SK-N-SH (cell line): ENCODE data around the gene F7. TPM values are rescaled to one million over a fixed set of nuclear protein-coding genes. Genes with fewer than 3 reads are reported as not detected.

Source experiments
- CTCF ChIA-PET: fragments of 300-600, 350-600 bp; formaldehyde crosslinking; extraction: SDS; loops from one replicate; lab custom pipeline; 2021; lab: Yijun Ruan, JAX
- POLR2A ChIA-PET: fragments of 350-600 bp; sonication (Branson Sonifier 250); formaldehyde crosslinking; extraction: SDS; loops from one replicate; lab custom pipeline; 2020; ENCODE audit warnings: antibody characterized with exemption, inconsistent platforms; lab: Yijun Ruan, JAX
- DNase-seq: peaks from one replicate; pipeline ENCODE4 v3.0.0; 2012
- H2AFZ ChIP-seq: fragments of 200-600 bp; sonication (generic); 2 replicates; pipeline ENCODE4 v1.8.1; 2016; ENCODE audit warnings: antibody characterized with exemption, mild to moderate bottlenecking, low read depth
- H3F3A ChIP-seq: fragments of 200-600 bp; sonication (generic); replicated peaks from 2 replicates; pipeline ENCODE3; 2016; ENCODE audit warnings: antibody characterized with exemption, mild to moderate bottlenecking; ENCODE audit not compliant: insufficient read depth
- H3K27ac ChIP-seq, 2 experiments: fragments of 200-500 bp in 1 of 2; fragments of 200-600 bp in 1 of 2; sonication (Bioruptor generic) in 1 of 2; sonication (generic), shearing (Covaris generic) in 1 of 2; 2 replicates each; pipeline versions ENCODE4 v1.5.1 to v1.6.1; 2014 to 2016; ENCODE audit warnings: low read depth in 2 of 2, inconsistent platforms in 1 of 2, low read length in 1 of 2, mild to moderate bottlenecking in 1 of 2, mixed read lengths in 1 of 2
- H3K27me3 ChIP-seq: fragments of 200-600 bp; sonication (generic), shearing (Covaris generic); 2 replicates; pipeline ENCODE4 v1.6.1; 2016; ENCODE audit warnings: mixed run types; ENCODE audit not compliant: insufficient read depth
- H3K36me3 ChIP-seq, 2 experiments: fragments of 200-500 bp in 1 of 2; fragments of 200-600 bp in 1 of 2; sonication (Bioruptor generic) in 1 of 2; sonication (generic) in 1 of 2; replicated peaks in 1 of 2; 2 replicates each; pipeline versions ENCODE3 to v1.5.1; 2014 to 2016; ENCODE audit warnings: low read length in 1 of 2, mild to moderate bottlenecking in 1 of 2; ENCODE audit not compliant: insufficient read depth in 2 of 2, control insufficient read depth in 1 of 2
- H3K4me1 ChIP-seq, 2 experiments: fragments of 200-500 bp in 1 of 2; fragments of 200-600 bp in 1 of 2; sonication (Bioruptor generic) in 1 of 2; sonication (generic), shearing (Covaris generic) in 1 of 2; 2 replicates each; pipeline versions ENCODE4 v1.5.1 to v1.6.1; 2014 to 2016; ENCODE audit warnings: low read depth in 1 of 2, low read length in 1 of 2, mixed run types in 1 of 2; ENCODE audit not compliant: insufficient read depth in 2 of 2, control insufficient read depth in 1 of 2
- H3K4me2 ChIP-seq: fragments of 200-600 bp; sonication (generic), shearing (Covaris generic); 2 replicates; pipeline ENCODE4 v1.6.1; 2017; ENCODE audit warnings: mixed run types
- H3K4me3 ChIP-seq, 2 experiments: fragments of 200-500 bp in 1 of 2; fragments of 200-600 bp in 1 of 2; sonication (Bioruptor generic) in 1 of 2; sonication (generic), shearing (Covaris generic) in 1 of 2; 2 replicates each; pipeline versions ENCODE4 v1.5.1 to v1.8.1; 2014 to 2016; ENCODE audit warnings: low read depth in 2 of 2, inconsistent platforms in 1 of 2, low read length in 1 of 2, mild to moderate bottlenecking in 1 of 2, mixed read lengths in 1 of 2, moderate library complexity in 1 of 2
- H3K79me2 ChIP-seq: fragments of 200-600 bp; sonication (generic); 2 replicates; pipeline ENCODE4 v1.8.1; 2017; ENCODE audit warnings: mild to moderate bottlenecking; ENCODE audit not compliant: insufficient read depth
- H3K9ac ChIP-seq: fragments of 200-600 bp; sonication (generic); 2 replicates; pipeline ENCODE4 v1.6.1; 2017; ENCODE audit warnings: mixed run types
- H3K9me2 ChIP-seq: fragments of 200-600 bp; sonication (generic); 2 replicates; pipeline ENCODE4 v1.6.1; 2017; ENCODE audit warnings: mixed run types
- H3K9me3 ChIP-seq: fragments of 200-600 bp; sonication (generic); 2 replicates; pipeline ENCODE4 v1.6.1; 2017; ENCODE audit warnings: mixed run types, mild to moderate bottlenecking, moderate library complexity
- H4K20me1 ChIP-seq: fragments of 200-600 bp; sonication (generic); 2 replicates; pipeline ENCODE4 v1.6.1; 2017; ENCODE audit warnings: mild to moderate bottlenecking, mixed run types; ENCODE audit not compliant: insufficient read depth
- ELF1 ChIP-seq: IDR thresholded peaks from 2 replicates; pipeline ENCODE4 v1.4.0; 2012
- EZH2phosphoT487 ChIP-seq: fragments of 200-600 bp; sonication (generic); IDR thresholded peaks from 2 replicates; pipeline ENCODE4 v1.6.1; 2017; ENCODE audit warnings: low read depth, mixed run types, mild to moderate bottlenecking, antibody characterized with exemption, moderate library complexity, borderline replicate concordance
- FOSL2 ChIP-seq: IDR thresholded peaks from 2 replicates; pipeline ENCODE4 v1.4.0; 2012; ENCODE audit warnings: low read depth, mild to moderate bottlenecking, moderate library complexity, borderline replicate concordance
- FOXJ3 ChIP-seq: sonication (generic); formaldehyde crosslinking; IDR thresholded peaks from 2 replicates; pipeline ENCODE4 v1.5.1; 2020; ENCODE audit warnings: mild to moderate bottlenecking, missing genetic modification reagents
- JUND ChIP-seq: IDR thresholded peaks from 2 replicates; pipeline ENCODE4 v1.4.0; 2012
- NRF1 ChIP-seq: IDR thresholded peaks from 2 replicates; pipeline ENCODE4 v1.6.1; 2012; ENCODE audit warnings: low read depth, mild to moderate bottlenecking, low read length
- RAD21 ChIP-seq: IDR thresholded peaks from 2 replicates; pipeline ENCODE4 v1.6.1; 2012; ENCODE audit warnings: mild to moderate bottlenecking, low read length
- RFX5 ChIP-seq: IDR thresholded peaks from 2 replicates; pipeline ENCODE4 v1.6.1; 2012; ENCODE audit warnings: mild to moderate bottlenecking, improper control_type of control experiment, low read length
- RXRA ChIP-seq: IDR thresholded peaks from 2 replicates; pipeline ENCODE4 v1.4.0; 2012; ENCODE audit warnings: low read depth, mild to moderate bottlenecking, borderline replicate concordance
- SIN3A ChIP-seq: IDR thresholded peaks from 2 replicates; pipeline ENCODE4 v1.6.1; 2012; ENCODE audit warnings: low read depth, mild to moderate bottlenecking, low read length, moderate library complexity, borderline replicate concordance
- SMC3 ChIP-seq: IDR thresholded peaks from 2 replicates; pipeline ENCODE4 v1.6.1; 2012; ENCODE audit warnings: low read depth, low read length, improper control_type of control experiment
- WGBS: methylation state at CpG from one replicate; pipeline ENCODE4 v1.1.6; 2017; ENCODE audit warnings: low lambda C conversion rate; 5-methylcytosine and 5-hydroxymethylcytosine counted together
- polyA plus RNA-seq, 3 experiments: library from polyadenylated mRNA; depleted of rRNA; stranded (reverse); fragments of >200 nt; gene quantifications; 2 replicates each; pipeline ENCODE4 v1.2.3, GENCODE V29; 2012
- TF ChIP-seq, protein P1 (sequence below): IDR thresholded peaks from 2 replicates; pipeline ENCODE4 v1.4.0; 2012; ENCODE audit warnings: low read depth, borderline replicate concordance
- TF ChIP-seq, protein P2 (sequence below): IDR thresholded peaks from 2 replicates; pipeline ENCODE4 v1.6.1; 2012; ENCODE audit warnings: mild to moderate bottlenecking, low read depth, low read length, moderate library complexity

The F7 gene
- polyA plus RNA-seq, 1 of the 3 experiments (the other 2 are of a cell fraction): not detected

DNA sequence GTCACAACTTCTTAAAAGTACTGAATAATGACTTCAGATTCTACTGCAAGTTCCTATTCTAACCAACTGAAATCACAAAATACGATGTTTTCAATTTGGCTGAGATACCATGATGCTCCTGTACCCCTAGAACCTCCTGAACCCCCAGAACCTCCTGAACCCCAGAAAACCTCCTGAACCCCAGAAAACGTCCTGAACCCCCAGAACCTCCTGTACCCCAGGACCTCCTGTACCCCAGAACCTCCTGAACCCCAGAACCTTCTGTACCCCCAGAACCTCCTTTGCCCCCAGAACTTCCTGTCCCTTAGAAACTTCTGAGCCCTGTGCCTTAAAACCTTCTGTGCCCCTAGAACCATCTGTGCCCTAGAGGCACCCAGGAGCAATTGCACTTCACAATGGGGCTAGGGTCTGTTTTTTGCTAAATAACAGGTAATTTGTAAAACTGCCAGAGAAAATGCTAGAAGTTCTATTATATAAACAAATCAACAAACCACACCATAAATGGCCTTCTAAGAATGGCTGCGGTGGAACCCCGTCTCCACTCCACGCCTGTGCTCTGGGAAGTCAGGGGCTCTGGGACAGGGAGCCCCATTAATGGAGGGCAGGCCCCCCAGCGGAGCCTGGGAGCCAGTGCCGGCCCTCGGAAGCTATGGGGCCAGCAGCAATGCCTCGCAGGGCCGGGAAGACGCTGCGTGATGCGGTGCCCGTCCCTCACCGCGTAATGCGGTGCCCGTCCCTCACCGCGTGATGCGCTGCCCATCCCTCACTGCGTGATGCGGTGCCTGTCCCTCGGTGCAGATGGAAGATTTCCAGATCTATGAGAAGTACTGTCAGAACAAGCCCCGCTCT is 21.3 kb upstream of the F7 start:
- TF ChIP-seq EZH2phosphoT487 (no peak), SIN3A (no peak), SMC3 (no peak), RFX5 (no peak), FOSL2 (no peak), RXRA (no peak), FOXJ3 (CRISPR knock-in tag) (no peak), NRF1 (no peak), JUND (no peak), RAD21 (no peak), ELF1 (no peak)
- TF ChIP-seq, protein P1, sequence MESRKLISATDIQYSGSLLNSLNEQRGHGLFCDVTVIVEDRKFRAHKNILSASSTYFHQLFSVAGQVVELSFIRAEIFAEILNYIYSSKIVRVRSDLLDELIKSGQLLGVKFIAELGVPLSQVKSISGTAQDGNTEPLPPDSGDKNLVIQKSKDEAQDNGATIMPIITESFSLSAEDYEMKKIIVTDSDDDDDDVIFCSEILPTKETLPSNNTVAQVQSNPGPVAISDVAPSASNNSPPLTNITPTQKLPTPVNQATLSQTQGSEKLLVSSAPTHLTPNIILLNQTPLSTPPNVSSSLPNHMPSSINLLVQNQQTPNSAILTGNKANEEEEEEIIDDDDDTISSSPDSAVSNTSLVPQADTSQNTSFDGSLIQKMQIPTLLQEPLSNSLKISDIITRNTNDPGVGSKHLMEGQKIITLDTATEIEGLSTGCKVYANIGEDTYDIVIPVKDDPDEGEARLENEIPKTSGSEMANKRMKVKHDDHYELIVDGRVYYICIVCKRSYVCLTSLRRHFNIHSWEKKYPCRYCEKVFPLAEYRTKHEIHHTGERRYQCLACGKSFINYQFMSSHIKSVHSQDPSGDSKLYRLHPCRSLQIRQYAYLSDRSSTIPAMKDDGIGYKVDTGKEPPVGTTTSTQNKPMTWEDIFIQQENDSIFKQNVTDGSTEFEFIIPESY: no peak
- TF ChIP-seq, protein P2, sequence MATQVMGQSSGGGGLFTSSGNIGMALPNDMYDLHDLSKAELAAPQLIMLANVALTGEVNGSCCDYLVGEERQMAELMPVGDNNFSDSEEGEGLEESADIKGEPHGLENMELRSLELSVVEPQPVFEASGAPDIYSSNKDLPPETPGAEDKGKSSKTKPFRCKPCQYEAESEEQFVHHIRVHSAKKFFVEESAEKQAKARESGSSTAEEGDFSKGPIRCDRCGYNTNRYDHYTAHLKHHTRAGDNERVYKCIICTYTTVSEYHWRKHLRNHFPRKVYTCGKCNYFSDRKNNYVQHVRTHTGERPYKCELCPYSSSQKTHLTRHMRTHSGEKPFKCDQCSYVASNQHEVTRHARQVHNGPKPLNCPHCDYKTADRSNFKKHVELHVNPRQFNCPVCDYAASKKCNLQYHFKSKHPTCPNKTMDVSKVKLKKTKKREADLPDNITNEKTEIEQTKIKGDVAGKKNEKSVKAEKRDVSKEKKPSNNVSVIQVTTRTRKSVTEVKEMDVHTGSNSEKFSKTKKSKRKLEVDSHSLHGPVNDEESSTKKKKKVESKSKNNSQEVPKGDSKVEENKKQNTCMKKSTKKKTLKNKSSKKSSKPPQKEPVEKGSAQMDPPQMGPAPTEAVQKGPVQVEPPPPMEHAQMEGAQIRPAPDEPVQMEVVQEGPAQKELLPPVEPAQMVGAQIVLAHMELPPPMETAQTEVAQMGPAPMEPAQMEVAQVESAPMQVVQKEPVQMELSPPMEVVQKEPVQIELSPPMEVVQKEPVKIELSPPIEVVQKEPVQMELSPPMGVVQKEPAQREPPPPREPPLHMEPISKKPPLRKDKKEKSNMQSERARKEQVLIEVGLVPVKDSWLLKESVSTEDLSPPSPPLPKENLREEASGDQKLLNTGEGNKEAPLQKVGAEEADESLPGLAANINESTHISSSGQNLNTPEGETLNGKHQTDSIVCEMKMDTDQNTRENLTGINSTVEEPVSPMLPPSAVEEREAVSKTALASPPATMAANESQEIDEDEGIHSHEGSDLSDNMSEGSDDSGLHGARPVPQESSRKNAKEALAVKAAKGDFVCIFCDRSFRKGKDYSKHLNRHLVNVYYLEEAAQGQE: no peak
- Histone ChIP-seq H3K4me3 (no peak overlapping the region), H3K27me3 (no peaks in the 10 kb centered on the region), H3K9ac (no peak overlapping the region), H4K20me1 (no peaks in the 10 kb centered on the region), H3K9me2 (no peaks in the 10 kb centered on the region), H3K4me1 (peaks cover 0 to 4% of the 10 kb centered on the region in 2 experiments; a peak in 1 of 4 replicates), H2AFZ (no peak overlapping the region), H3K9me3 (no peaks in the 10 kb centered on the region), H3K79me2 (no peaks in the 10 kb centered on the region), H3K4me2 (no peak overlapping the region), H3K36me3 (no peaks in the 10 kb centered on the region), H3F3A (no peaks in the 10 kb centered on the region), H3K27ac (no peak overlapping the region)
- CTCF ChIA-PET: interaction anchor here (1.3 to 1.4 kb wide), 2 partner anchors 15 to 55 kb away, joined by 3 to 5 read pairs; no protein-coding TSS in a partner anchor
- 87% methylated on average over 12 of the region's 25 CpGs for WGBS
- DNase-seq: no peak
- POLR2A ChIA-PET: no interaction called here
